ENCODE data around the gene ITGAE.
"Not testable (repeated sequence)": the region's sequence is repeated elsewhere in the genome, so short reads cannot be mapped to it uniquely, and the experiment has no call there.

Gene ITGAE

DNA sequence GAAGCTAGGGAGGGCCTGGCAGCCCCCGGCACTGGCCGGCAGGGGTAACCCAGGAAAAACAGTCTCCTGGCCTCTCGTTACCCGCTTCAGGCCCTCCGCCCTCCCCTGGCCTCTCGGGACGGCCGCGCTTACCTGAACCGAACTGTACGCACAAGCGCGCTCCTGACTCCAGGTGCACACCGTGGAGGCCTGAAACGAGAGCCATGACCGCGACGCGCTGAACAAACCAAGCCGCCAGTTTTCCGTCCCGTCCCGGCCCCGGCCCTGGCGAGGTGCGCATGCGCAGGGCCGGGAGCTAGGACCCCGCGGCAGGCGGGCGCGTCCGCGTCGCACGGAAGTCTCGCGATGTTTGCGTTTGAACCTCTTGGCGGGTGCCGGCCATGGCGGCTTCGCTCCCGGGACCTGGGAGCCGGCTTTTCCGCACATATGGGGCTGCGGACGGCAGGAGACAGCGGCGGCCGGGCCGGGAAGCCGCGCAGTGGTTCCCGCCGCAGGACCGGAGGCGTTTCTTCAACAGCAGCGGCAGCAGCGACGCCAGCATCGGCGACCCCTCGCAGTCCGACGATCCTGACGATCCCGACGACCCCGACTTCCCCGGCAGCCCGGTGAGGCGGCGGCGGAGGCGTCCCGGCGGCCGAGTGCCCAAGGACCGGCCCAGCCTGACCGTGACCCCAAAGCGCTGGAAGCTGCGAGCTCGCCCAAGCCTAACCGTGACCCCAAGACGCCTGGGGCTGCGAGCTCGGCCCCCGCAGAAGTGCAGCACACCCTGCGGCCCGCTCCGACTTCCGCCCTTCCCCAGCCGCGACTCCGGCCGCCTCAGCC is 77.2 kb downstream of the ITGAE start, which contains the start of gene HASPIN:
TSS of gene HASPIN (plus strand) at position 348 of the 822 bp plus-strand sequence. CDS start at position 381, 33 bp downstream.
- DNase-seq: peak; percentile 91

DNA sequence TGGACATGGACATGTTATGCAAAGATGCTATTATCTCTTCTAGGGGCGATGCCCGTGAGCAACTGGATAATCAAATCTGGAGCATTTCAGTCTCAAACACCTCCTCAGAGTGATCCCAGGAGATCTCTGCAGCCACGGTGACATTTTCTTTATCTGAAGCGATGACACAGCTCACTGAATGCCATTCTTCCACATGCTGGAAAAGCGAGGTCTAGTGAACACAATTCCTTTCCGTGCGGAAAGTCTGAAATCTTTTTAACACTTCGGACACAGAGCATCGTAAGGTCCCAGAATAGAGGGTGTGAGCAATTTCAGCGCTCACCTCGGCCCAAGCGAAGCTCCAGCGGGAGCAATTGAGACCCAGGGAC is 77.8 kb downstream of the ITGAE start:
- DNase-seq: no peak

DNA sequence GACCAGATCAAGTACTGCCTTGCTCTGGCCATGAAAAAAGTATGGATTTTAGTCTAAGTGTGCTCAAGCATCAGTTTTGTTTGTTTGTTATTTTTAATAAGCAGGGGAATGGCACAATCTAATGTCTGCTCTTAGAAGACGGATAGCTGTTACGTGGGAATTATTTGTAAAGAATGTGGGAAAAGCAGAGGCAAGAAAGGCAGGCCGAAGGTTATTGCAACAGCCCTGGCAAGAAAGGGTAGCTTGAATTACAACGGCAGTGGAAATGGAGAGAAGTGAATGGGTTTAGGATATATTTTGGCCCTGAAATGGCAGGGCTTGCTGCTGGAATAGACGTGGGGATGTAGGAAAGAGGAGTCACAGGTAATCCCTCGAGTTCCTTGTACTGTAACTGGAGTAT is 78.3 kb downstream of the ITGAE start:
- no peak for DNase-seq

DNA sequence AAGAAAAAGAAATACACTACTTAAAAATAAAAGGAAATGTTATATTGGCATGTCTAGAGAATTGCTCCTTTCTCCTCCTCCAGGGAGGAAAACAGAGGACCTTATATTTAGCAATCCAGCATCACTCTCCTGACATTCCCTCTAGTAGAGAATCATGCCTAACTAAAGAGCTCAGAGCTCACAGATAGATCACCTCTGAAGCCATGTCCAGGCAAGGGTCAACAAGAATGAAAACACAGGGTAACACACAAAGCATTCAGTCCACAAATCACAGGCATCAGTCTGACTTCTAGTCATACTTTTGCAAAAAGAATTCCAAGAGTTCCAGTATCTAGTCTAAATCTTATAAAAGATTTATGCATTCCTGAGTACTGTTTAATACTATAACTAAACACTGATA is 81.7 kb downstream of the ITGAE start:
- DNase-seq: no peak

DNA sequence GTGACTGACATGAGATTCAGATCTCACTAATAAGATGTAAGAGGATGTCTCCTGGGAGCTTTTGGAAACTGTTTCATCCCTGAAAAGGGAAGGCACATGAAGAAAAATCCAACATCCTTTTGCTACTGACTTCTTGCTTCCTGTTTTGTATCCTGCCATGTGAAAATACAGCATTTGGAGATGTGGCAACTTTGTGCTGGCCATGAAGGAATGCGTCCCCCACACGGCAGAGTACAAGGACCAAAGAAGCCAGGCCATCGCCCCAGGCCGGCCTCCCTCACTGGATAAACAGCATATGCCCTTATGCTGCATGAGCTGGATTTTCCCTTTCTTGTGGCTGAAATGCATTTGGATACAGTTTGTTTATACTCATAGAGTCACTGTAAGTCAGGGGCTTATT is 82.8 kb downstream of the ITGAE start:
- DNase-seq: no peak

DNA sequence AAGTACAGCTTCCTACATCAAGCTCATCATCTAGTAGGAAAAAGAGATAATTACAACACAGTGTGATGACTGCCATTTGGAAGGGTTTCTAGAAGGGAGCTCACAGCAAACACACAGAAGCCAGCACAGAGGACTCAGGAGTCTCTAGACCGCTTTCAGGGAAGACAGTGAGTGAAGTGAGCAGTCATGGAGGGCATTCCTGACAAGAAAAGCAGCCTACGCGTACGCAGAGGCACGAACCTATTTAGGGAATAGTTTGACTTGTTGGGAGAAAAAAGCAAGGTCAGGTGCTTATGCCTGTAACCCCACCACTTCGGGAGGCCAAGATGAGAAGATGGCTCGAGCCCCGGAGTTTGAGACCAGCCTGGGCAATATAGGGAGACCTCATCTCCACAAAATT is 85.7 kb downstream of the ITGAE start:
- DNase-seq: no peak

DNA sequence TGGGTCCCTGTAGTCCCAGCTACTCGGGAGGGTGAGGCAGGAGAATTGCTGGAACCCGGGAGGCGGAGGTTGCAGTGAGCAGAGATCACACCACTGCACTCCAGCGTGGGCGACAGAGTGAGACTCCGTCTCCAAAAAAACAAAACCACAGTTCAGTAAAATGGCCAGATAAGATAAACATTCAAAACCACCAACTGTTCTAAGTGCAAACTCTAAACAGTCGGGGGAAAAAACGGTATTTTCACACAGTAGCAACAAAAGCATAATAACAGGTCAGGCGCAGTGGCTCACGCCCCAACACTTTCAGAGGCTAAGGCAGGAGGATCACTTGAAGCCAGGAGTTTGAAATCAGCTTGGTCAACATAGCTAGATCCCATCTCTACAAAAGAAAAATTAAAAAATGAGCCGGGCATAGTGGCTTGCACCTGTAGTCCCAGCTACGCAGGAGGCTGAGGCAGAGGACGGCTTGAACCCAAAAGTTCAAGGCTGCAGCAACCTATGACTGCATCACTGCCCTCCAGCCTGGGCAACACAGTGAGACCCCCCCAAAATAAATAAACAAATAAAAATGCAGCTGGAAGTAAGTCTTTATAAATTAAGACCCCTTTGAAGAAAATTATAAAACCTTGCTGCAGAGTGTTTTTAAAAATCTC is 88.1 kb downstream of the ITGAE start:
- peak in 1 of 2 donors; percentile 15 for DNase-seq

DNA sequence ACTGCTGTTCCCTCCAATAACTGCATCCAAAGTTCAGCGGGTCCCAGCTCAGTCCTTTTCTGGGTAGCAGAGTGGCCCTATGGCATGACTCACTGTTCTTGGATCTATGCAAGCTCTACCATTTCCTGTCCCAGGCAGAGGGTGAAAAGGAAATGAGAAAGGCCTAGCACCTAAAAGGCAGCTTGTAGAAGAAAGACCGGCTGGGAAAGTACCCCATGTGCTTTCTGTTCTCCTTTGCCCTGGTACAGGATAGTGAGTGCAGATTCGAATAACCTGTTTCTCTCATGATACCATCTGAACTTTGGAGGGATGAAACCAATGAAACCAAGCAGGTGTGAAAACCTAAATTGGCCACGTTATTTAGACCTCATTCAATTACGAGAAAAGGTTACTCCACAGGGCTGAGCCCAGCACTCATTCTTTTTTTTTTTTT is 90.0 kb downstream of the ITGAE start:
- DNase-seq: peak; percentile 84 to 91

DNA sequence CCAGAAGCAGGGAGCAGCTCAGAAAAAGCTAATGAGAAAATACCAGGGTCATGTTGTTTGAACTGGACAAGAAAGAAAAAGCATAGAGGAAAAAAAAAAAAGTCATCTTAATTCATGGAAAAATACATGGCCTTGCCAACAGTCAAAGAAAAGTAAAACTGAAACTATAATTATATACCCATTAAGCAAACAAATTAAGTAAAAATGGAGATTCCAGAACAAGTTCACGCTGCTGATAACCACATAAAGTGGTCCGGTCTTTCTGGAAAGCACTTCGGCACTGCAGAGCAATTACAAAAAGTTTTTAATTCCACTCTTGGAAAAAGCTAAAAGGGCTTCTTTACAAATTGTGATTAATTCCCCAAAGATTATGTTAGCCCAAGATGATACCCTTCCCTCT is 92.6 kb downstream of the ITGAE start:
- DNase-seq: no peak

DNA sequence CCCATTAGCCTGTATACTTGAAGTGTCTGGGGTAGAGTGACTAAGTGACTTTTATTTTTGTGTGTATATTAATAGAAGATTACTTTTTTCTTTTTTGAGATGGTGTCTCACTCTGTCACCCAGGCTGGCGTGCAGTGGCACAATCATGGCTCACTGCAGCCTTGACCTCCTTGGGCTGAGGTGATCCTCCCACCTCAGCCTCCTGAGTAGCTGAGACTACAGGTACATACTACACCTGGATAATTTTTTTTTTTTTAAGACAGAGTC is 95.3 kb downstream of the ITGAE start:
- not testable (repeated sequence) for DNase-seq

DNA sequence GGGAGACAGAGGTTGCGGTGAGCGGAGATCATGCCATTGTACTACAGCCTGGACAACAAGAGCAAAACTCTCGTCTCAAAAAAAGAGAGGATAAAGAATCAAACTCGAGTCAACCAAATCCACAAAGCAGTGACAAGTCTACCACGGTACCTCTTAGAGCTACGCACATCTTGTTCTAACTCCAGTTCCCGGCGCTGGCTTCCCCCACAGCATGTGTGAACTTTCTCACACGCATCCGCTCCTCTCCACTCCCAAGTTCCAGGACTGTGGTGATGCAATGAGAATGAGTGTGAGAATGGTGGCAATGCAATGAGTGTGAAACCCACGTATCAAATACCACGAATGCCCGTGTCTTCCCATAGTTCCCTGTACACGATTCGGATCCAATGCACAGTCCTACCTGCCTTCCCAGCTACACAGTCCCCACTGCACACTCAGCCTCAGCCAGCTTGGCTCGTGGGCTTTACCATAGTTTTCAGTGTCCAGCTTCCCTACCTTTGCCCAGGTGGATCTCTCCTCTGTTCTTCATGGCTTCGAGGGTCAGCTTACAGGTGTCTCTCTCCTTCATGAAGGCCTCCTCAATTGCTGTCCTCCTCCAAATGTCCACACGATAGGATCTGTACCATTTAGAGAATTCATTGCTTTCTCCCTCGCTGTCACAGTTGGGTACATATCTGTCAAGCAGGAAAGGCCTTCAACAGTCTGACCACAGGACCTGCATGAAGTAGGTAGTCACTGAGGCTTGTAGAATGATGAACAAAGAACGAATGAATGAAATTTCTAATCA is 95.9 kb downstream of the ITGAE start:
- no peak for DNase-seq

DNA sequence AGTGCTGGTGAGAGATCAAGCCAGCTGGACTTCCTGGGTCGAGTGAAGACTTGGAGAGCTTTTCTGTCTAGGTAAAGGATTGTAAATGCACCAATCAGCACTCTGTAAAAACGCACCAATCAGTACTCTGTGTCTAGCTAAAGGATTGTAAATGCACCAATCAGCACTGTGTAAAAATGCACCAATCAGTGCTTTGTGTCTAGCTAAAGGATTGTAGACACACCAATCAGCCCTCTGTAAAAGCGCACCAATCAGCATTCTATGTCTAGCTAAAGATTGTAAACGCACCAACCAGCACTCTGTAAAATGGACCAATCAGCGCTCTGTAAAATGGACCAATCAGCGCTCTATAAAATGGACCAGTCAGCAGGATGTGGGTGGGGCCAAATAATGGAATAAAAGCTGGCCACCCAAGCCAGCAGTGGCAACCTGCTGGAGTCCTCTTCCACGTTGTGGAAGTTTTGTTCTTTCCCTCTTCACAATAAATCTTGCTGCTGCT is 98.9 kb downstream of the ITGAE start:
- DNase-seq: not testable (repeated sequence)

DNA sequence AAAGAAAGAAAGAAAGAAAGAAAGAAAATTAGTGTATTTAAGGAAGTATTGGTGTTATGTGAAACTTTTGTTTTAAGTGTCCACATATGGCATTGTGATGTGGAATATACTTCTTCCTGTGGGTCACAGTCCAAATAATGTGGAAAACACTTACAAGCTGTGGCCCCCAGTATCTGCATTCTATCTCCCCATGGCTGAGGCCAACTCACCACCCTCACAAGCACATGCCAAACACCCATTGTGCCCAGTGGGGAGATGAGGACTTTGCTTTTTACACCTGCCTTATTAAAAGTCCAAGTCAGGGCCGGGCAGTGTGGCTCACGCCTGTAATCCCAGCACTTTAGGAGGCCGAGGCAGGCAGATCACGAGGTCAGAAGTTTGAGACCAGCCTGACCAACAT is 101.0 kb downstream of the ITGAE start:
- no peak for DNase-seq

DNA sequence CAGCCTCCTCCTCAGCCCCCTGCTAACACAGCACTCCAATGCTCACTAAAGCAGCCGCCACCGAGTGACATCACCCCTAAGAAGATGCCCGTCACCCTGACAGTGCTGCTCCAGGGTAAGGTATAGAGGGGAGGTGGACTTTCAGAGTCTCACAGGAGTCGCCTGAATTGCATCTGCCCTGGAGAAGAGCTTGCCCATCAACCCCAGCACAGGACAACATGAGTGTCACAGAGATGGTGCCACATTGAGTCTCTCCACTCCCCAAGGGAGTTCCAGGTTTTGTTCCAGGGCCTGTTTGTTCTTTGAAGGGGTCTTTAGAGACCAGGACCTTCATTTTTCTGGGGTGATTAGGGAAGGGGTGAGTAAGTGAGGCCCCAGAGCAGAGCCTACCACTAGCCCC is 102.8 kb downstream of the ITGAE start:
- DNase-seq: no peak

DNA sequence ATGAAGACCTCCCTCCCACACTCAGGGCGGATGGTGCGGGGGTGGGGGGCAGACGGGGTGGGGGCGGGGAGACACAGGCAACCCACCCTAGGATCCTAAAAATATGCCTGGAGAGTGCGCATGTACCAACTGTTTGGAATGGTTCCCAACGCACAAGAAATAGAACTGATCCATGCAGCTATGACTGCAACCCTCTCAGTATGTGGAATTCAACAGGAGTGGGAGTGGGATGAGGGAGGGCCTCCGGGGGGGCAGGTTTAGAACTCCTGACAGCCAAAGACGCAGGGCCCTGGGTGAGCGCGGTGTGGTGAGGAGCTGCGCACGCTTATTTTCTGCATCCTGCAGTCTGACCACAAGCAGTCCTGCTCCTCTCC is 103.9 kb downstream of the ITGAE start:
- DNase-seq: no peak

DNA sequence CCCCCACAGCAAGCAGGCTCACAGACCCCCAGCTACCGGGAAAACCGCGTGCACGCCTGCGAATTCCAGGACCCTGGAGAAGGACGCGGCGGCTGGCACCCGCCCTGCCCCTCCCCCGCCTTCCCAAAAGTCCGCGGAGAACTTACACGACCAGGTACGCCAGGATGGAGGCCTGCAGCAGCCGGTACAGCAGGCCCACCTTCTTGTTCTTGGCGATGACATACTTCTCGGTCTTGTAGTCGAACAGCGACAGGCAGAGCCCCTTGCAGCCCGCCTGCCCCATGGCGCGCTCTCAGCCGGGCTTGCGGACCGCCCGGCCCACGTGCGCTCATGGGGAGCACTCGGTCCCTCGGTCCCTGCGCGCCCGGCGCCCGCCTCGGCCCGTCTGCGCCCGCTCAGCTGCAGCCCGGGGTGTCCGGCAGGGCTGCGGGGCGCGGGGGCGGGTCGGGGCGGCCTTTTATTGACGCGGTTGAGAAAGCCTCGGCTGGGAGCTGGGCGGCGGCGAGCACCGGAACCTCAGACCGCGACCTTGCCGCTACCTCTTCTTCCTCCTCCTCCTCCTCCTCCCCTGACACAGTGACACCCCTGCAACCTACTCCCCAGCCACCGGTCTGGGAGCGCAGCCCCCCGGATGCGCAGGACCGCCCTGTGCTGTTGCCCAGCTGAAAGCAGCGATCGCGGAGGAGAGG is 105.1 kb downstream of the ITGAE start, which contains the start of gene P2RX5:
TSS of gene P2RX5 (minus strand) at position 433 of the 689 bp plus-strand sequence. CDS start at position 283, 150 bp downstream.
- peak; percentile 53 to 62 for DNase-seq

DNA sequence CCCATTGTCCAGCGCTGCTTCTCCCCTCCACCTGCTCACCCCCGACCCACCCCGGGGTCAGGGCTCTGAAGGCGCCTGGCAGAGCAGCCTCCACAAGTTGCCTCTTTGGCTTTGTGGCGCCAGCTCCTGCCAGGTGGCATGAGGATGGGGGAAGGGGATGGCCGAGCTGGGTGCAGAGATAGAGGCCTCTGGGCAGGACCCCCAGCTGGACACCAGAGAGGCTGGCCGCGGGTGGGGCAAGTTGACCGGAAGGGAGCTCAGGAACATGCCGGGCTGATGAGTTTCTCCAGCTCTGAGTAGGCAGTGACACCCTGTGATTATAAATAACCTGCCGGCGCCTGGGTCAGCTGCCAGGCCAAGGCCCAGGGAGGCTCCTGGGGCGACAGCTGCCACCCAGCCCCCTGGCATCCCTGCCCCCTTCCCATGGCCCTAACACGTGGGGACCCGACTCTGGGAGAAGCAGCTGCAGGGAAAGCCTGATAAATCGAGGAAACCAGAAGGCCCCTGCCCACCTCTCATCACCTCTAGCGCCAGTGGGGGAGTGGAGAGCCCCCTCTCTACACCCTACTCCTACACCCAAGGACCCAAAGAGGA is 105.8 kb downstream of the ITGAE start:
- DNase-seq: no peak

DNA sequence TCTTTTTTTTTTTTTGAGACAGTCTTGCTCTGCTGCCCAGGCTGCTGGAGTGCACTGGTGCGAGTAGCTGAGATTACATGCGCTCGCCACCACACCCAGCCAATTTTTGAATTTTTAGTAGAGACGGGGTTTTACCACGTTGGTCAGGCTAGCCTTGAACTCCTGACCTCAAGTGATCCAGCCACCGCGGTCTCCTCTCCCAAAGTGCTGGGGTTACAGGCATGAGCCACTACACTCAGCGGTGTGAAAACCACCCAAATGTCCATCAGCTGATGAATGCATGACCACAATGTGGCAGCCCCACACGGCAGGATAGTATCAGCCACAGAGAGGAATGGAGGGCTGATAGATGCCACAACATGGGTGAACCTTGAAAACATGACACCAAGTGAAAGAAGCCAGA is 107.2 kb downstream of the ITGAE start:
- peak; percentile 42 to 62 for DNase-seq

DNA sequence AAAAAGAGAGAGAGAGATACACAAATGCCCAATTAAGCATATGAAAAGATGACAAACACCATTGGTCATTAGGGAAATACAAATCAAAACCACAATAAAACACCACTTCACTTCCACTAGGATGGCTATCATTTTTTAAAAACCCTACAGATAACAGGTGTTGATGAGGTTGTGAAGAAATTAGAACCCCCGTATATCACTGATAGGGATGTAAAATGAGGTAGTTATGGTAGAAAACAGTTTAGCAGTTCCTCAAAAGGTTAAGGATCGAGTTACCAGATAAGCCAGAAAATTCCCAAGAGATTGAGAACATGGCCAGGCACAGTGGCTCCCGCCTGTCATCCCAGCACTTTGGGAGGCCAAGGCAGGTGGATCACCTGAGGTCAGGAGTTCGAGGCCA is 107.8 kb downstream of the ITGAE start:
- DNase-seq: no peak

DNA sequence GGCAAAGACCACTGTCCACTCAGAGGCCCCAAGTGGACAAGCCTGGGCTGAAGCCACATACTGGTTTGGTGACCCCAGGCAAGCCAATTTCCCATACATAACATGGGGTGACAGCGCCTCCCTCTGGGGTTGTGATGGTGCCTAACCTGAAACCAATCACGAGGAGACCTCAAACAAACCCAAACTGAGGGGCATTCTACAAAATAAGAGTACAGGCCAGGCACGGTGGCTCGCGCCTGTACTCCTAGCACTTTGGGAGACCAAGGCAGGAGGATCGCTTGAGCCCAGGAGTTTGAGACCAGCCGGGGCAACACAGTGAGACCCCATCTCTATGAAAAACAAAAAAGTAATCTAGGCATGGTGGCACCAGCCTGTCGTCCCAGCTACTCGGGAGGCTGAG is 108.6 kb downstream of the ITGAE start:
- DNase-seq: no peak

DNA sequence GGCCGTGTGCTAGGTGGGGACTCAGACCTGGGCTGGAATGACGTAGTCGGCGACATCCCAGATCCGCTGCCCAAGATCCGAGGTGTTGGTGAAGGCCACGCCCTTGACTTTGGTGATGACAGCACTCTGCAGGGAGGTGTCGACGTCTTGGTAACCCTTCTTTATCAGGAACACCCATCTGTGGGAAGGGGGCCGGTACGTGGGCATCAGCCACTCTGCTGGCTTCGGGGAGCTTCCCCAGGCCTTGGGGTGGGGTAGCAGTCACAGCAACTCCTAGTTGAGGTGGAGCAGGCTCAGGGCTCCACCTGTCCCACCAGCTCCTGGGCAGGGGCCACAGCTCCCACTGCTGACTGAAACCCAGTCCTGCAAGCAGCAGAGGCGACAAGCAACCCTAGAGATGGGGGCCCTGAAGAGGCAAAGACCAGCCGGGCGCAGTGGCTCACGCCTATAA is 109.3 kb downstream of the ITGAE start:
- no peak for DNase-seq

DNA sequence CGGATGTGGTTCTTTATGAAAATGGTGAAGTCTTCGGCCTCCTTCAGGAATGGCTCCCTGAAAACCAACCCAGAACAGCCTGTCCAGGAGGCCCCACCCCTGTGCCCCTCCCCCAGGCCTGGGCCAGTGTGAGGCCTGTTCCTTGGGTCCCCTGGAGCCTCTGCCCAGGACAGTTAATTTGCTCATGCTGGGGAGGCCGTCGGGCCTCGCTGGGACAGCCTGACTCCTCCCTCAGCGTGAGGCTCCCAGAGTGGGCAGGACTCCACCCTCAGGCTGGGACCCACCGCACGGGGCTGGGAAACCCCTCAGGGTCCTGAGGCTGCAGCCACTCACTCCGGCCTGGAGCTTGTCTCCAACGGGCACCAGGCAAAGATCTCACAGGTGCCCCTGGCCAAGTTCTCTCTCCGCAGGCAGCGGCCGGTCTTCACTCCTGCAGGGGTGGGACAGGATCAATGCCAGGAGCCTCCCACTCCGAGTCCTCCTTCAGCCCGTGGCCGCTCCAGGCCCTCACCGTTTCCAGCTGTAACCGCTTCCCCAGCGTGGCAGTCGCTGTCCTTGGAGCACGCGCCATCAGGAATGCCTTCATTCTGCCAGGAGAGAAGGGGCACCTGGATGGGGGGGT is 110.8 kb downstream of the ITGAE start:
- DNase-seq: no peak

Data from CD4-positive, alpha-beta T cell treated with Interleukin-4 for 1 hour (primary cell).